Stimulated activated CD8-positive, alpha-beta memory T cell treated with anti-CD3 and anti-CD28 coated beads, Interleukin-4, amount 100 ng/mL, for 1 hour (primary cell): ENCODE results near the gene TBL1XR1.
"Not testable (repeated sequence)": the region's sequence is repeated elsewhere in the genome, so short reads cannot be mapped to it uniquely, and the experiment has no call there.

ENCODE experiments used
- DNase-seq, 2 donors: peaks; one replicate each; pipeline ENCODE4 v3.0.0-alpha.2; 2020; ENCODE audit warnings: low read depth in 2 of 2, low spot score in 1 of 2

TBL1XR1 gene

GRCh38 chr3:177208781-177209180, 11.5 kb upstream of the TBL1XR1 start:
- no peak for DNase-seq

DNA sequence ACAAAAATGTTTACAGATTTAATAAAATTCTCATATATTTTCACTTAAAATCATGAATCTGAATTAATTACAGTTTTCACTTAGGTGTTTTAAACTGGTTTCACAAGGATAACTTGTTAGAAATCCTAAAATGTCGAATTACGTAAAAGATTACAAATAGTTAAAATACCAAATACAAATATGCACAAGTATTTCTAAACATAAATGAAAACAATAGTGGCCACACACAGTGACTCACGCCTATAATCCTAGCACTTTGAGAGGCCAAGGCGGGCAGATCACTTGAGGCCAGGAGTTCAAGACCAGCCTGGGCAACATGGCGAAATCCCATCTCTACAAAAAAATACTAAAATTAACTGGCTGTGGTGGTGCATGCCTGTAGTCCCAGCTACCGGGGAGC, 10.9 kb upstream of the TBL1XR1 start:
- DNase-seq, result no peak

DNA sequence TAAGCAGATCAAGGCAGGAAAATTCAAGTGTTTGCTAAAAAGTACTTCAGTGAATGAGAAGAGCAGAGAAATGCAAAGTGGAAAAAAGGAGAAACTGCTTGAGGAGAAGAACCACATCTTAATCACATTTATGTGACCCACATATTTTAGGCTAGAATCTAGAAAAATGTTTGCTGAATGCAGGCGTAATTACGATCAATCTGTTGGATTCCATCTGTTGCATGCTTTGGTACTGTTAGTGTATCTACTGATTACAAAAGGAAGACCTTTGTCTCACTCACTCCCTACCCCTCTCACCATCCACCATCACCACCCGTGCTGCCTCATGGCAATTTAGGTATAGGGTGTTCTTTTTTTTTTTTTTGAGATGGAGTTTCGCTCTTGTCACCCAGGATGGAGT, 9.7 kb upstream of the TBL1XR1 start:
- no peak for DNase-seq

DNA sequence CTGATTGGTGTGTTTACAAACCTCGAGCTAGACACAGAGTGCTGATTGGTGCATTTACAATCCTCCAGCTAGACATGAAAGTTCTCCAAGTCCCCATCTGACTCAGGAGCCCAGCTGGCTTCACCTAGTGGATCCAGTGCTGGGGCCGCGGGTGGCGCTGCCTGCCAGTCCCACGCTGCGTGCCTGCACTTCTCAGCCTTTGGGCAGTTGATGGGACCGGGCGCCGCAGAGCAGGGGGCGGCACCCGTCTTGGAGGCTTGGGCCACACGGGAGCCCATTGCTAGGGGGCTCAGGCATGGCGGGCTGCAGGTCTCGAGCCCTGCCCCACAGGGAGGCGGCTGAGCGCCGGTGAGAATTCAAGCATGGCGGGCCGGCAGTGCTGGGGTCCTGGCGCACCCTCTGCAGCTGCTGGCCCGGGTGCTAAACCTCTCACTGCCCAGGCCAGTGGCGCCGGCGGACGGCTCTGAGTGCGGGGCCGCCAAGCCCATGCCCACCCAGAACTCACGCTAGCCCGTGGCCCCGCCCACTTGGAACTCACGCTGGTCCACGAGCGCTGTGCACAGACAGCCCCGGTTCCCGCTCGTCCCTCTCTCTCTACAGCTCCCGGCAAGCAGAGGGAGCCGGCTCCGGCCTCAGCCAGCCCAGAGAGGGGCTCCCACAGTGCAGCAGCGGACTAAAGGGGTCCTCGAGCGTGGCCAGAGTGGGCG, 6.6 kb upstream of the TBL1XR1 start:
- no peak for DNase-seq

GRCh38 chr3:177203016-177203415, 5.7 kb upstream of the TBL1XR1 start:
- not testable (repeated sequence) for DNase-seq

- no peak for DNase-seq
Observed at GRCh38 chr3:177201700-177202397, 4.6 kb upstream of the TBL1XR1 start.

DNA sequence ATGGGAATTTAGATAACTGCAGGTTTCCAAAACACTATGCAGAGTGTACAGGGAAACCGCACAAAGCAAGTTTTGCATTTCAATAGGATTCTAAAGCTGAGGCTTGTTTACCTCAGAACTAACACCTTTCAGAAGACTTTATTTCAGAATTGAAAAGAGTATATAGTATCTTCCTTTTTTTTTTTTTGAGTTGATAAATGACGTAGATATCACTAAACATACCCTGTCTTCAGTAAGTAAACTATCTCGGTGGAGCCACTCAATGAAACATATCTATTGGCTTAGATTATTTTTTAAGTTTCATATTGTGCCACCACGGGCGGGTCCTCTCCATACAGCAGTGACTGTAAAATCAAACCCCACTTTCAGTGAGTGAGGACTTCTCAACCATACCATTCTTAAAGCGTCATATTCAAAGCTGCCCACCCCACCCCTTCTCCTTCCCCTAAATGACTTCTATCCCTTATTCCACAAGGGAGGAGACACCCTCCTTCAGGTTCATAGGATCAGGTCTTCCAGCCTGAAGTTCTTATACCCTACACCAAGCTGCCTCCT, 2.0 kb upstream of the TBL1XR1 start:
- DNase-seq, result no peak

DNA sequence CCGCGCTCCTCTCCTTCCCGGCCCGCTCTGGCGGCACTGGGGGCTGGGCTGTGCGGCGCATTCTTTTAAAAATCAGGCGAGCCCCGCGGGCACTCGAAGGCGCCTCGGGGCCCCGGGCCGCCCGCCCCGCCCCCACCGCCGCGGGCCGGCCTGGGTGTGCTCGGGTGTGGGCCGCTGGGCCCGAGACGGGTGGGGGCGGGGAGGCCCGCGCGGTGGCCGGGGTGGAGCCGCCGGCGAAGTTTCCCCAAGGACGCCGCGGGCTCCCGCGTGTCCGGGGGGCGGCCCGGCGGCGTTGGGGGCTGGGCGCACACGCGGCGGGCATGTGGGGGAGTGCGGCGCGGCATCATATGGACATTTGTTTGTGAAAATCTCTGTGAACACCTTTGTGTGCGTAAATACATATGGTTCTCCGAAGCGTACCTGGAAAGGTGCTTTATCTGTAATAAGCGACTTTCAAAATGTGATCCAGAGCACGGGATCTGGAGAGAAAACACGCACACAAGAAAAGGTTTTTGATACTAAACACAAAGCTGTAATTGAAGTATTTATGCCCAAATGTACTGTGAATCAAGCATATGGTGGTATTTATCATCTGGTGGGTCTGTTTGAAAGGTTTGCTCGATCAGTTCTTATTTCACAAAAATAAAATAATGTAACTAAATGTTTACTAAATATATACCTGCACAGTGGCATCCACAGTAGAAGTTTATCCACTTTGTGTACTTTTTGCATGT, 612 bp upstream of the TBL1XR1 start:
- peak in 1 of 2 donors; percentile 29 for DNase-seq

- no peak for DNase-seq
Observed at GRCh38 chr3:177196456-177197040, 734 bp downstream of the TBL1XR1 start.

DNA sequence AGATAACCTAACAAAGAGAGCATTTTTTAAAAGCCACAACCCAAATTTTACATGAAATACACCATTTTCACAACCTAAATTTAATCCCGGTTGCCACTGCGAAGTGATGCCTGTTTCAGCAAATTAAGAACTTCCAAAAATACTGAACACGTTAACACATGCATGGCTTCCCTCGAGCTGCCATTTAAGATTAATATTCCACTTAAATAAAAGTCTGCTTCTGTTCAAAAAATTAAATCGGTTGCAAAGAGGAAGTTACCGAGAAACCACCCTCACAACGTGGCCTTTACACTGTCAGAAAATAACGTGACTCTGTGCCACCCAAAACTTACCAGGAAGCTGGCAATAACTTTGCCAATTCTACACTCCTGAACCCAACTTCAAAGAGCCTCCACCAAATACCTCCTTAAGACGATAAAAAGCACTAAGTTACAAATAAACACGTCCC, 1.2 kb downstream of the TBL1XR1 start:
- DNase-seq, result no peak

GRCh38 chr3:177195242-177195991, 1.9 kb downstream of the TBL1XR1 start:
- no peak for DNase-seq

DNA sequence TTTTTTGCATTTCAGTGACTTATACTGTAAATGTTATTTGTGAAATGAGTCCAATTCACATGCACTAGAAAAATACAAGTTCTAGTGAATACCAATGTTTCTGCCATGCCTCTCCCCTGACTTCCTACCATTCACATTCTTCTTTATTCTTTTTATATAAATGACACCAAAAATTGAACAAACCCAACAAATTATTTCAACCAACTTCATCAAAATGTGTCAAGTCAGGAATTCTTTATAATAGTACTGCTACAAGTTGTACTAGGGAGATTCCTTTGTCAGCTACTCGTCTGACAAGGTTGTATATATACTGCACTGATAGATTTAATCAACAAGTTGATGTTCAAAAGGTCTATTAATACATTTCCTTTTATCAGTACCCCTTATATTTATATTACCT, 3.0 kb downstream of the TBL1XR1 start:
- no peak for DNase-seq

DNA sequence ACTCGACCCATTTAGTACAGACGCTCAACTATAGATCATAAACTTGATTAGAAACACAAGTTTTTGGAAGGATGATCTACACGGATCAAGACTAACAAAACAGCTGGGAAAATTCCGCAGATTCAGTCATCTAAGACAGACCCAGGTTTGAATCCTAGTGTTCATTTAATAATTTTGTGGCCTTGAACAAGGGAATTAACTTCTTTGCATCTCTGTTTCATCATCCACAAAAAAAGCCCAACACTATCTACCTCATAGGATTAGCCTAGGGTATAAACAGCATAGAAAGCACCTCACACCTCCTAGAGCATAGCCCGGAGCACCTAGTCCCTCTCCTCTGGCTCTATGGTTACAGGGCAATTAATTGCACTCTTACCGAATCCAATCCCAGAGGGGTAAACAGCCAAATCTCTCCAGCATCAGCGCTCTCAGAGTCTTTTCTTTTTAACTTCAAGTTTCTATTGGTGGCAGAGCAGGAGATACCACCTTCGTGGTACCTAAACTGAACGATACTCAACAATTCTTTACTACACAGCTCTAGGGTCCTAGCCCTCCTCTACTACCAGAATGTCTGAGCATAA, 3.5 kb downstream of the TBL1XR1 start:
- DNase-seq, result no peak

GRCh38 chr3:177193275-177193674, 4.0 kb downstream of the TBL1XR1 start:
- DNase-seq, result not testable (repeated sequence)

- no peak for DNase-seq
Observed at GRCh38 chr3:177190756-177191681, 6.3 kb downstream of the TBL1XR1 start.

- not testable (repeated sequence) for DNase-seq
Observed at GRCh38 chr3:177190184-177190583, 7.1 kb downstream of the TBL1XR1 start.

GRCh38 chr3:177188325-177188724, 9.0 kb downstream of the TBL1XR1 start:
- not testable (repeated sequence) for DNase-seq

DNA sequence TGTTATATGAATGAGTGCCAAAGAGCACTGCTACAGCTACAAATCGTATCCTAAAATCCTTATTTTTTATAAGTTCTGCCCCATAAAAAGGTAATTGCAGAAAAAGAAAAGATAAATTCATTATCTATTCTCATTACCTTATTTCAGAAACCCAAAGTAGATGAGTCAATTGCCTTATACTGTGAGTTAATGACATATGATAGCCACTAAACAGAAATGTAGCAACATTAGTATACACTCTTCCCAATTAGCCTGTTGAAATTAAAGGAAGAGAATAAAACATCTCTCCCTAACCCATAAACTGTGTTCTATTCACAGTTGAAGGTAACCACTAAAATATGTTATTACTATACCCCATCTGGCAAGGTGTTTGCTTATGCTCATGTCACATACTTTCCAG, 11.0 kb downstream of the TBL1XR1 start:
- DNase-seq, result no peak

DNA sequence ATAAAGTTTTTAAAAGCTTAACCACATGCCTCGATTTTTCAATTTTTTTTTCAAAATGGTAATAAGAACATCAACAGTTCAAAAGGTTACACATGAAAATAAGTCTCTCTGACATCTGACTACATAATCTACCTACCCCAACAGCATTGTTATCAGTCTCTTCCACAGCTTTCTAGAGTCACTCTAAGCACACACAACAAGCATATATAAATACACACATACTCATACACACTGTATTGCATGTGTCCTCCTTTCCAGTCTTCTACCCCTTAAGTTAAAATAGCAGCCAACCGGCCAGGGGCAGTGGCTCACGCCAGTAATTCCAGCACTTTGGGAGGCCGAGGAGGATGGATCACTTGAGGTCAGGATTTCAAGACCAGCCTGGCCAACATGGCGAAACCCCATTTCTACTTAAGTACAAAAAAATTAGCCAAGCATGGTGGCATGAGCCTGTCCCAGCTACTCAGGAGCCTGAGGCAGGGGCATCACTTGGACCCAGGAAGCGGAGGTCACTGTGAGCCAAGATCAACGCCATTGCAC, 12.2 kb downstream of the TBL1XR1 start:
- no peak for DNase-seq
